Activated naive CD4-positive, alpha-beta T cell treated with anti-CD3 and anti-CD28 coated beads, Interleukin-2, amount 10 ng/mL, durations not matched to agents 5 hours and 36 hours (primary cell): ENCODE data around the gene IMPA2. TPM values are rescaled to one million over a fixed set of nuclear protein-coding genes. Genes with fewer than 3 reads are reported as not detected.

Experiments used
- total RNA-seq, 2 experiments: library from RNA; stranded (reverse); gene quantifications; one replicate each; pipeline ENCODE4 v1.2.3, GENCODE V29; 2021

Gene IMPA2
- 10 to 100 TPM; 15.8 to 17.5 TPM for total RNA-seq

DNA sequence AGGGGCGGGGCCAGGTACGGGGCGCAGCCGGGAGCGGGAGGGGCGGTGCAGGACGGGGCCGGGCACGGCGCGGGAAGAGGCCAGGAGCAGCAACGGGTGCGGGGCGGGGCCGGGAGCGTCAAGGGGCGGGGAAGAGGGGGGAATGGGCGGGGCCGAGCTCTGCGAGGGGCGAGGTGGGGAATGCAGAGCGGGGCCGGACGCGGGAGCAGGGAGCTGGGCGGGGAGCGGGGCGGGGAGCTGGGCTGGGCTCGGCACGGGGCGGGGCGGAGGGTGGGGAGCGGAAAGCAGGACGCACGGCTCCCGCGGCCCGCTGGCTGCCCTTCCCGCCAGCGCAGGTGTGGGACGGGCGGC, at the start of gene IMPA2:
TSS of gene IMPA2 (plus strand) at position 316 of the 351 bp plus-strand sequence. CDS start 163 bp downstream, outside the sequence.

Other genes starting within 250 kb of the IMPA2 start
- 10 to 100 TPM; 30.0 to 30.4 TPM for gene CHMP1B, start 130.1 kb upstream of the IMPA2 start, total RNA-seq
- 10 to 100 TPM; 52.3 to 55.9 TPM for gene MPPE1, start 73.2 kb upstream of the IMPA2 start, total RNA-seq
- gene ANKRD62, start 112.3 kb downstream of the IMPA2 start, total RNA-seq, result not detected